DND-41 (cell line): ENCODE results near the gene SAMD5.

ENCODE experiments used
- ATAC-seq: fragments of 200-7000 bp; cut with Tn5 transposase; 3 replicates; pipeline ENCODE4 v1.9.1; 2021; ENCODE audit warnings: low read depth; ENCODE audit not compliant: insufficient read depth
- DNase-seq: peaks from one replicate; pipeline ENCODE4 v3.0.0-alpha.2; 2020
- H2AFZ ChIP-seq: 2 replicates; pipeline ENCODE4 v1.6.0; 2012; ENCODE audit warnings: low read depth, low read length
- H3K27ac ChIP-seq: 2 replicates; pipeline ENCODE4 v1.5.1; 2012; ENCODE audit warnings: low read length, inconsistent platforms
- H3K27me3 ChIP-seq: fragments of 200-600 bp; sonication (generic); 2 replicates; pipeline ENCODE4 v1.6.0; 2012; ENCODE audit warnings: low read length, mild to moderate bottlenecking, inconsistent platforms; ENCODE audit not compliant: insufficient read depth, poor library complexity
- H3K36me3 ChIP-seq: 2 replicates; pipeline ENCODE4 v1.5.1; 2012; ENCODE audit warnings: low read length, inconsistent platforms; ENCODE audit not compliant: insufficient read depth
- H3K4me1 ChIP-seq: 2 replicates; pipeline ENCODE4 v1.5.1; 2012; ENCODE audit warnings: mild to moderate bottlenecking, low read length; ENCODE audit not compliant: insufficient read depth
- H3K4me2 ChIP-seq: 2 replicates; pipeline ENCODE4 v1.6.0; 2012; ENCODE audit warnings: mild to moderate bottlenecking, moderate library complexity, low read length, inconsistent platforms; ENCODE audit not compliant: insufficient read depth
- H3K4me3 ChIP-seq, 2 experiments: fragments of 200-600 bp in 1 of 2; shearing (Covaris generic) in 1 of 2; 2 replicates each; pipeline ENCODE4 v1.5.1; 2012 to 2016; ENCODE audit warnings: inconsistent platforms in 2 of 2, low read length in 2 of 2, mild to moderate bottlenecking in 2 of 2, low read depth in 1 of 2, moderate library complexity in 1 of 2
- H3K79me2 ChIP-seq: 2 replicates; pipeline ENCODE4 v1.6.0; 2012; ENCODE audit warnings: low read length, inconsistent platforms; ENCODE audit not compliant: insufficient read depth
- H3K9ac ChIP-seq: 2 replicates; pipeline ENCODE4 v1.6.0; 2012; ENCODE audit warnings: low read depth, mild to moderate bottlenecking, inconsistent platforms, low read length, moderate library complexity
- H3K9me3 ChIP-seq: 2 replicates; pipeline ENCODE4 v1.5.1; 2012; ENCODE audit warnings: low read length, moderate library complexity, mild to moderate bottlenecking, inconsistent platforms; ENCODE audit not compliant: insufficient read depth, severe bottlenecking
- H4K20me1 ChIP-seq: 2 replicates; pipeline ENCODE4 v1.6.0; 2012; ENCODE audit warnings: low read length; ENCODE audit not compliant: insufficient read depth
- CTCF ChIP-seq: IDR thresholded peaks from 2 replicates; pipeline ENCODE4 v1.5.1; 2012; ENCODE audit warnings: borderline replicate concordance, low read length, moderate library complexity, mild to moderate bottlenecking; ENCODE audit not compliant: poor library complexity, severe bottlenecking; ENCODE audit errors: extremely low read depth
- EZH2 ChIP-seq: IDR thresholded peaks from 3 replicates; pipeline ENCODE4 v1.6.1; 2012; ENCODE audit warnings: borderline replicate concordance, low read depth, mild to moderate bottlenecking, moderate library complexity, low read length, inconsistent platforms; ENCODE audit not compliant: severe bottlenecking

Gene SAMD5

GRCh38 chr6:147614501-147614900 is 106.0 kb downstream of the SAMD5 start:
- no peaks in the 10 kb centered on the region for H3K27me3 ChIP-seq
- no peaks in the 10 kb centered on the region for H3K9me3 ChIP-seq
- H3K9ac ChIP-seq, result no peak overlapping the region
- H2AFZ ChIP-seq, result no peak overlapping the region
- H3K36me3 ChIP-seq, result no peaks in the 10 kb centered on the region
- H3K4me2 ChIP-seq, result no peak overlapping the region
- DNase-seq (no peak), ATAC-seq (no peak)
- TF ChIP-seq EZH2 (no peak), CTCF (no peak)
- H4K20me1 ChIP-seq, result no peaks in the 10 kb centered on the region
- H3K27ac ChIP-seq, result no peak overlapping the region
- H3K79me2 ChIP-seq, result no peaks in the 10 kb centered on the region
- no peaks in the 10 kb centered on the region for H3K4me1 ChIP-seq
- no peak overlapping the region for H3K4me3 ChIP-seq

DNA sequence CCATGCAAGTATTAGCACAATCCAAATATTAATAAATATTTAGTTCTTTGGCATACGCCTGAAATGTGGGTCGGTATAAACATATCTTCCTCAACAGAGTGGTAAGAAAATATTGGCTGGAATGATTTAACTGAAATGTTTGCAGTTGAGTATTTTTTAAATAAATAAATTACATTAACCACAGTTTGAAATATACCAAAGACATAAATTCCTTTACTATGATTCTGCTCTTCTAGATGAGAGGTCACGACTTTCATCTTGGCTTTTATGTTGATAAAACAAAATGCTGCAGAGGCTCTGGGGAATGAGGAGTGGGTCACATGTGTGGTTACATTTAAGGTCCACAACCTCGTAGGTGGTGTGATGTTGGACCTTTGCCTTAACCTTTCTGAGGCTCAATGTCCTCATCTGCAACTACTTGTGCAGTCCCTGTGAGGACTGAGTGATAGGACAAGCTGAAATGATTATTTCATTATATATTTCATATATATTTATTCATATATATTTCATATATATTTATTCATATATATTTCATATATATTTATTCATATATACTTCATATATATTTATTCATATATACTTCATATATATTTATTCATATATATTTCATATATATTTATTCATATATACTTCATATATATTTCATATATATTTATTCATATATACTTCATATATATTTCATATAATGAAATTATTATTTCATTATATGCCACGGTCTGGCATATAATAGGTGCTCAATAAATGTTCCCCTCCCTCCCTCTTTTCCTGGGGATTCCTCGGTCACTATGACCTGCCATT is 107.4 kb downstream of the SAMD5 start:
- TF ChIP-seq EZH2, result no peak
- no peaks in the 10 kb centered on the region for H3K36me3 ChIP-seq
- H3K79me2 ChIP-seq, result no peaks in the 10 kb centered on the region
- ATAC-seq, result no peak
- DNase-seq, result no peak
- H3K27me3 ChIP-seq, result no peaks in the 10 kb centered on the region
- H3K4me2 ChIP-seq, result no peak overlapping the region
- H4K20me1 ChIP-seq, result no peaks in the 10 kb centered on the region
- H2AFZ ChIP-seq, result no peak overlapping the region
- no peaks in the 10 kb centered on the region for H3K9me3 ChIP-seq
- no peaks in the 10 kb centered on the region for H3K4me1 ChIP-seq
- H3K9ac ChIP-seq, result no peak overlapping the region
- no peak overlapping the region for H3K27ac ChIP-seq
- no peak overlapping the region for H3K4me3 ChIP-seq

- Histone ChIP-seq H3K79me2 (no peaks in the 10 kb centered on the region), H3K4me2 (no peak overlapping the region), H4K20me1 (no peaks in the 10 kb centered on the region), H3K36me3 (no peaks in the 10 kb centered on the region), H3K27ac (no peak overlapping the region), H3K9ac (no peak overlapping the region), H3K4me1 (no peaks in the 10 kb centered on the region), H3K27me3 (no peaks in the 10 kb centered on the region), H3K9me3 (no peaks in the 10 kb centered on the region), H2AFZ (no peak overlapping the region), H3K4me3 (no peak overlapping the region)
- DNase-seq (no peak), ATAC-seq (no peak)
- TF ChIP-seq CTCF (no peak), EZH2 (no peak)
These were observed 108.9 kb downstream of the SAMD5 start for GRCh38 chr6:147617366-147617765.

DNA sequence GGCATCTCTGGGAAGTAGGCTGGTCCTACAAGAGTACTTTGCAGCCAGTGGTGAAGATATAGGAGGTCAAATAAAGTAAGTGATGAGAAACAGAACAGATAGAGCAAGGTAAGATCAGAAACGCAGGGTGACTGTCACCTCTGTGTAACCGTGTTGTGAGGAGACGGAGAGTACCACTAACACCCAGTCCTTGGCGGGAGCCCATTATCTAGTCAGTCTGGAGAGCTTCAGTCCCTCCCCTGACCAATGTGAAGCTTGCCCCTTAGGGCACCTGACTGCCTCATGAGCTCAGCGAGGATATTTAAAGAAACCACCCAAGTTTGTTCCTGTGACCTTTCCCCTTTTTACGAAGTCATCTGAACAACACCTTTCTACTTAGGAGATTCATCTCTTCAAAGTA is 110.0 kb downstream of the SAMD5 start:
- Histone ChIP-seq H3K4me2 (no peak overlapping the region), H3K79me2 (no peaks in the 10 kb centered on the region), H3K4me3 (no peak overlapping the region), H3K36me3 (no peaks in the 10 kb centered on the region), H3K27me3 (no peaks in the 10 kb centered on the region), H3K9me3 (no peaks in the 10 kb centered on the region), H3K9ac (no peak overlapping the region), H3K4me1 (no peaks in the 10 kb centered on the region), H4K20me1 (no peaks in the 10 kb centered on the region), H3K27ac (no peak overlapping the region), H2AFZ (no peak overlapping the region)
- no peak for DNase-seq
- TF ChIP-seq CTCF, result no peak
- no peak for TF ChIP-seq EZH2
- no peak for ATAC-seq
